Endothelial cell of umbilical vein (primary cell): ENCODE results near the gene NTF3. TPM values are rescaled to one million over a fixed set of nuclear protein-coding genes. Genes with fewer than 3 reads are reported as not detected.

Source experiments
- BruUV-seq: library from RNA; stranded (reverse); fragments of 400-500 nt; replicated peaks from 2 replicates; lab custom pipeline; 2021; lab: Mats Ljungman, UMichigan
- CTCF ChIA-PET: fragments of 300-600, 350-600 bp; sonication (Branson Sonifier 250); formaldehyde crosslinking; loops from one replicate; lab custom pipeline; 2021; ENCODE audit warnings: antibody characterized with exemption, inconsistent platforms; lab: Charles Lee
- POLR2A ChIA-PET: fragments of 300-600, 350-600 bp; sonication (Branson Sonifier 250); formaldehyde crosslinking; loops from one replicate; lab custom pipeline; 2021; ENCODE audit warnings: antibody characterized with exemption, inconsistent platforms; lab: Charles Lee
- DNase-seq: peaks from one replicate; pipeline ENCODE4 v3.0.0-alpha.2; 2011; ENCODE audit warnings: low read depth, low spot score
- FAIRE-seq: peaks from 2 replicates; lab custom pipeline; 2011; peaks lifted over from hg19 to GRCh38; lab: Jason Lieb, UNC
- H2AFZ ChIP-seq: 2 replicates; pipeline ENCODE4 v1.6.0; 2012; ENCODE audit warnings: low read depth, low read length, control low read depth, inconsistent platforms
- H3K27ac ChIP-seq: 2 replicates; pipeline ENCODE4 v1.5.1; 2011; ENCODE audit warnings: low read depth, mild to moderate bottlenecking, control low read depth, low read length, moderate library complexity; ENCODE audit not compliant: insufficient read depth
- H3K27me3 ChIP-seq, 2 experiments: 2 replicates each; pipeline versions ENCODE4 v1.6.0 to v1.6.1; 2011; ENCODE audit warnings: low read length in 2 of 2, mixed read lengths in 1 of 2; ENCODE audit not compliant: control insufficient read depth in 2 of 2, insufficient read depth in 2 of 2
- H3K36me3 ChIP-seq, 2 experiments: 2 replicates in 1 of 2; 3 replicates in 1 of 2; pipeline ENCODE4 v1.5.1; 2011; ENCODE audit warnings: low read length in 2 of 2, mild to moderate bottlenecking in 1 of 2, moderate library complexity in 1 of 2; ENCODE audit not compliant: control insufficient read depth in 2 of 2, insufficient read depth in 2 of 2; ENCODE audit errors: extremely low read depth in 1 of 2
- H3K4me1 ChIP-seq: 3 replicates; pipeline ENCODE4 v1.5.1; 2011; ENCODE audit warnings: mild to moderate bottlenecking, low read length; ENCODE audit not compliant: control insufficient read depth, insufficient read depth; ENCODE audit errors: extremely low read depth
- H3K4me2 ChIP-seq: 2 replicates; pipeline ENCODE4 v1.6.1; 2011; ENCODE audit warnings: low read length, control low read depth, mixed read lengths; ENCODE audit not compliant: insufficient read depth
- H3K4me3 ChIP-seq, 3 experiments: fragments of 200-600 bp in 1 of 3; sonication (generic), shearing (Covaris generic) in 1 of 3; replicated peaks in 1 of 3; 2 replicates each; pipeline ENCODE4 v1.5.1; 2011 to 2016; ENCODE audit warnings: control low read depth in 3 of 3, low read length in 3 of 3, mild to moderate bottlenecking in 2 of 3, inconsistent platforms in 1 of 3, low read depth in 1 of 3, moderate library complexity in 1 of 3; ENCODE audit not compliant: insufficient read depth in 1 of 3
- H3K79me2 ChIP-seq: 2 replicates; pipeline ENCODE4 v1.6.0; 2012; ENCODE audit warnings: low read length, inconsistent platforms; ENCODE audit not compliant: control insufficient read depth, insufficient read depth
- H3K9ac ChIP-seq: replicated peaks from 2 replicates; pipeline ENCODE3; 2011; ENCODE audit warnings: low read length, control low read depth; ENCODE audit not compliant: insufficient read depth; ENCODE audit errors: extremely low read depth
- H3K9me1 ChIP-seq: replicated peaks from 3 replicates; pipeline ENCODE4 v1.6.0; 2011; ENCODE audit warnings: mild to moderate bottlenecking, low read length; ENCODE audit not compliant: control insufficient read depth, insufficient read depth; ENCODE audit errors: extremely low read depth
- H3K9me3 ChIP-seq: replicated peaks from 2 replicates; pipeline ENCODE4 v1.5.1; 2012; ENCODE audit warnings: low read length, inconsistent platforms; ENCODE audit not compliant: control insufficient read depth, insufficient read depth
- H4K20me1 ChIP-seq: replicated peaks from 2 replicates; pipeline ENCODE3; 2011; ENCODE audit warnings: mild to moderate bottlenecking, low read length; ENCODE audit not compliant: control insufficient read depth, insufficient read depth; ENCODE audit errors: extremely low read depth
- CTCF ChIP-seq, 2 donors: IDR thresholded peaks; 1 replicate in 1 of 2; 2 replicates in 1 of 2; pipeline ENCODE4 v1.5.1; 2011; ENCODE audit warnings: low read length in 2 of 2, mild to moderate bottlenecking in 2 of 2, moderate library complexity in 2 of 2, control low read depth in 1 of 2, inconsistent platforms in 1 of 2, low read depth in 1 of 2; ENCODE audit not compliant: insufficient read depth in 1 of 2; ENCODE audit errors: extremely low read depth in 1 of 2
- EZH2 ChIP-seq: IDR thresholded peaks from 2 replicates; pipeline ENCODE4 v1.6.1; 2012; ENCODE audit warnings: borderline replicate concordance, low read depth, mild to moderate bottlenecking, moderate library complexity, low read length, inconsistent platforms; ENCODE audit not compliant: severe bottlenecking
- FOS ChIP-seq: IDR thresholded peaks from 2 replicates; pipeline ENCODE4 v1.6.1; 2011; ENCODE audit warnings: mild to moderate bottlenecking, low read length, moderate library complexity, borderline replicate concordance; ENCODE audit not compliant: insufficient read depth
- GATA2 ChIP-seq: IDR thresholded peaks from 2 replicates; pipeline ENCODE4 v1.7.0; 2011; ENCODE audit warnings: low read depth, mild to moderate bottlenecking, moderate library complexity, mixed read lengths, low read length; ENCODE audit not compliant: insufficient read length, insufficient read depth
- JUN ChIP-seq: IDR thresholded peaks from 2 replicates; pipeline ENCODE4 v1.6.1; 2011; ENCODE audit warnings: borderline replicate concordance, low read depth; ENCODE audit not compliant: insufficient read length, insufficient read depth
- MAX ChIP-seq: IDR thresholded peaks from 2 replicates; pipeline ENCODE4 v1.6.1; 2011; ENCODE audit not compliant: insufficient read depth, insufficient read length
- MYC ChIP-seq: IDR thresholded peaks from one replicate; pipeline ENCODE4 v1.6.1; 2011; ENCODE audit warnings: mild to moderate bottlenecking, low read depth, low read length
- POLR2A ChIP-seq: IDR thresholded peaks from 2 replicates; pipeline ENCODE4 v1.6.1; 2012; ENCODE audit warnings: low read depth, mild to moderate bottlenecking, control low read depth, low read length
- POLR2AphosphoS5 ChIP-seq: IDR thresholded peaks from 2 replicates; pipeline ENCODE4 v1.6.1; 2012; ENCODE audit warnings: low read depth, mild to moderate bottlenecking, control low read depth, low read length, moderate library complexity; ENCODE audit not compliant: insufficient read depth
- dilution Hi-C: fragments of 300-500 bp; cut with MboI; formaldehyde crosslinking; loops from one replicate; pipeline ENCODE4 v1.15.0; 2019; ENCODE audit warnings: low sequenced_read_pairs; ENCODE audit not compliant: extremely low pct_ligation_motif_present
- intact Hi-C: fragments of 100-400 bp; cut with micrococcal nuclease; formaldehyde crosslinking; loops from one replicate; pipeline ENCODE4 v1.10.0; 2022
- polyA plus RNA-seq, 4 experiments: library from polyadenylated mRNA; depleted of rRNA in 3 of 4; stranded (reverse) in 3 of 4; unstranded in 1 of 4; fragments of >200 nt; gene quantifications; 2 replicates each; pipeline versions ENCODE4 v1.2.1 to v1.2.3, GENCODE V29; 2011 to 2012; ENCODE audit warnings: missing spikeins in 1 of 4
- total RNA-seq: library from RNA; stranded (reverse); gene quantifications from 2 replicates; pipeline ENCODE4 v1.2.3, GENCODE V29; 2021

The NTF3 gene
- total and polyA plus RNA-seq, 2 donors (not counting 3 experiments of a cell fraction or from before 2014, with no cell fraction given), result not detected

GRCh38 chr12:5395443-5396271, 36.3 kb upstream of the NTF3 start:
- Histone ChIP-seq H2AFZ (no peak overlapping the region), H3K79me2 (no peaks in the 10 kb centered on the region), H4K20me1 (no peaks in the 10 kb centered on the region), H3K9ac (no peak overlapping the region), H3K36me3 (no peaks in the 10 kb centered on the region), H3K9me1 (no peaks in the 10 kb centered on the region), H3K4me3 (no peak overlapping the region), H3K27ac (no peak overlapping the region), H3K4me2 (no peak overlapping the region), H3K27me3 (peaks cover 0 to 2% of the 10 kb centered on the region in 2 experiments), H3K4me1 (no peaks in the 10 kb centered on the region), H3K9me3 (no peaks in the 10 kb centered on the region)
- ChIA-PET CTCF (no interaction called here), POLR2A (no interaction called here)
- dilution Hi-C loops, result no loop called here
- DNase-seq (no peak), FAIRE-seq (no peak)
- intact Hi-C loops, result no loop called here
- TF ChIP-seq EZH2, result no peak
- no peak for TF ChIP-seq MAX
- TF ChIP-seq FOS, result no peak
- TF ChIP-seq JUN, result no peak
- no peak for TF ChIP-seq POLR2A
- no TSS peak for BruUV-seq

- H3K9me1 ChIP-seq, result no peaks in the 10 kb centered on the region
- H3K9ac ChIP-seq, result no peak overlapping the region
- BruUV-seq, result no TSS peak
- DNase-seq, result no peak
- H3K27ac ChIP-seq, result no peak overlapping the region
- dilution Hi-C loops, result no loop called here
- H3K9me3 ChIP-seq, result no peaks in the 10 kb centered on the region
- H3K79me2 ChIP-seq, result no peaks in the 10 kb centered on the region
- no peaks in the 10 kb centered on the region for H3K4me1 ChIP-seq
- POLR2A ChIA-PET, result no interaction called here
- CTCF ChIA-PET, result no interaction called here
- no peak overlapping the region for H3K4me2 ChIP-seq
- H3K36me3 ChIP-seq, result no peaks in the 10 kb centered on the region
- intact Hi-C loops, result no loop called here
- H2AFZ ChIP-seq, result no peak overlapping the region
- TF ChIP-seq POLR2AphosphoS5 (no peak), JUN (no peak), GATA2 (no peak), EZH2 (no peak), FOS (no peak), MAX (no peak), CTCF (IDR thresholded peaks at IDR 0.05; ENCODE audit: extremely low read depth in 1 of 2, insufficient read depth in 1 of 2, low read depth in 1 of 2, low read length in 2 of 2) (no peak), POLR2A (no peak), MYC (no peak)
- no peak overlapping the region for H3K4me3 ChIP-seq
- H4K20me1 ChIP-seq, result no peaks in the 10 kb centered on the region
- FAIRE-seq, result no peak
- peaks cover 2% of the 10 kb centered on the region in 2 experiments for H3K27me3 ChIP-seq
These were observed 35.4 kb upstream of the NTF3 start for GRCh38 chr12:5396541-5396940.
